Measurements from ENCODE around the gene OR5AL1.
"Not testable (repeated sequence)": the region's sequence is repeated elsewhere in the genome, so short reads cannot be mapped to it uniquely, and the experiment has no call there.

The OR5AL1 gene

DNA sequence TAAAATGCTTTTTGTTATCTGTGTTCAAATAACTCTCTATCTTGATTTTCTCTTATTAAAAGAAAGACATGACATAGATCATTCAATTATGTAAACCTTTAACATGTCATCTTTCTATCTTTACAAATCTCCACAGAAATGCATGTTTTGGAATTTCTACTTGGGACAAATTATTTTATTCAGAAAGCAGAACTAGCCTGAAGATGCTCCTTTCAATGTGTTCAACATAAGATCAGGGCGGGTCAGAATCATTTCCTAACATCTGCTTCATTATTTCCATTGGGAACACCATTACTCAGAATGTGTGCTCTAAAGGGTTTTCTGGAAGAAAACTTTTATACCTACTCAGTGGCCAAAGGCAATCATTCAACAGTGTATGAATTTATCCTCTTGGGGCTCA is at the start of gene OR5AL1:
Gene OR5AL1 (plus strand): TSS at position 301 of the 400 bp plus-strand sequence.
- DNase-seq = no peak

- DNase-seq = no peak
Measured at GRCh38 chr11:56375324-56375723, 37.2 kb upstream of the OR5AL1 start, which contains the start of gene OR8U1. Gene OR8U1 (plus strand): TSS chr11:56375624. CDS start chr11:56375624, 0 bp downstream.

GRCh38 chr11:56380120-56380519 is 32.4 kb upstream of the OR5AL1 start:
- DNase-seq = no peak

DNA sequence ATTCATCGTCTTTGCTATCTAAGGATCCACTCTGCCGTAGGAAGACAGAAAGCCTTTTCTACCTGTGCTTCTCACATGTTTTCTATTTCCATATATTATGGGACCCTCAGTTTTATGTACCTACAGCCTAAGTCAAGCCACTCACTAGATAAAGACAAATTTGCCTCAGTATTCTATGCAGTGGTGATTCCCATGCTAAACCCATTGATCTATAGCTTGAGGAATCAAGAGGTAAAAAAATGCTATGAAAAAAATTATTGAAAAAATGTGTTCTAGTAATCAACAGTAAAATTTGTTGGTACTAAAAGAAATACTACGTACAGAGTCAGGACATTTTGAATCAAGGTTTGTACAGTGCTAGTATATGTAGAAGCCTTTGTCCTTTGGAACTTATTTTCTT is 18.1 kb upstream of the OR5AL1 start:
- DNase-seq = no peak

- DNase-seq = no peak
Measured at GRCh38 chr11:56396047-56396446, 16.4 kb upstream of the OR5AL1 start.

DNA sequence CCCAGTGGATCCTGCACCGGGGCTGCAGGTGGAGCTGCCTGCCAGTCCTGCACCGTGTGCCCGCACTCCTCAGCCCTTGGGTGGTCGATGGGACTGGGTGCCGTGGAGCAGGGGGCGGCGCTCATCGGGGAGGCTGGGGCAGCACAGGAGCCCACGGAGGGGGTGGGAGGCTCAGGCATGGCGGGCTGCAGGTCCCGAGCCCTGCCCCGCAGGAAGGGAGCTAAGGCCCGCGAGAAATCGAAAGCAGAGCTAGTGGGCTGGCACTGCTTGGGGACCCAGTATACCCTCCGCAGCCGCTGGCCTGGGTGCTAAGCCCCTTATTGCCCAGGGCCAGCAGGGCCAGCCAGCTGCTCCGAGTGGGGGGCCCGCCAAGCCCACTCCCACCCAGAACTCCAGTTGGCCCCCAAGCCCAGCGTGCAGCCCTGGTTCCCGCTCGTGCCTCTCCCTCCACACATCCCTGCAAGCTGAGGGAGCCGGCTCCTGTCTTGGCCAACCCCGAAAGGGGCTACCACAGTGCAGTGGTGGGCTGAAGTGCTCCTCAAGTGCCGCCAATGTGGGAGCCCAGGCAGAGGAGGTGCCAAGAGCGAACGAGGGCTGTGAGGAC is 10.5 kb upstream of the OR5AL1 start:
- not testable (repeated sequence) for DNase-seq

DNA sequence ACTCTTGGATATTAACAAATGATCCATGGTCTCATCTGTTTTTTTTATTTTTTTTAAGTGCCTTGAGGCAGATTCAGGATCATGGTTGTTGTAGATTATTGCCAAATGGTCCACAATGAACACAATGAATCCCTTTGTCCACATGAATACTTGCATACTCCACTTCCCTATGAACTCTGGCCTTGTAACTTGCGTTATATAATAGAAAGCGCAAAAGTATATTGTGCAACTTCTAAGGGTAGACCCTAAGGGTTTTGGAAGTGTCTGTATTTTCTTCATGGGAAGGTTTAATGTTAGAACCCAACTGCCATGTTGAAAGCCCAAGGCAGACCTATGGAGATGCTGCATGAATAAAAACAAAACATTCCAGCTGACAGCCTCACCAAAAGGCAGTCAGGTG is 8.1 kb upstream of the OR5AL1 start:
- no peak for DNase-seq

GRCh38 chr11:56410801-56411200 is 1.7 kb upstream of the OR5AL1 start:
- no peak for DNase-seq

DNA sequence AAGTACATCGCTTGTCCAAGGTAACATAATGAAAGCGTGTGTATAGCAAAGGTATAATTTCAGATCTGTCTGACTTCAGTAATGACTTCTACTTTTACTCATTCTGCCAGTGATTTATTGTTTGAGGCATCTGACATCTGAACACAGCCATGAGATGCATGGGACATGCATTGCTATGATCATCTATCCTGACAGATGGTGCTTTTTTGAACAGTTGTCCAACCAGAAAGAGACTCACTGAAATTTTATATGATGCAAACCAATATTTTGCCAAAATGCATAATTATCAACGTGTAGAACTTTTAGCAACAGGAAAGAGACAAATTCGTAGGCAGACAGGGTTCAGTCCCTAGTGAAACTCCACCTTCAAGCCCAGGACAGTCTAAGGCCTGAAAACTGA is 41.0 kb downstream of the OR5AL1 start:
- DNase-seq = no peak

DNA sequence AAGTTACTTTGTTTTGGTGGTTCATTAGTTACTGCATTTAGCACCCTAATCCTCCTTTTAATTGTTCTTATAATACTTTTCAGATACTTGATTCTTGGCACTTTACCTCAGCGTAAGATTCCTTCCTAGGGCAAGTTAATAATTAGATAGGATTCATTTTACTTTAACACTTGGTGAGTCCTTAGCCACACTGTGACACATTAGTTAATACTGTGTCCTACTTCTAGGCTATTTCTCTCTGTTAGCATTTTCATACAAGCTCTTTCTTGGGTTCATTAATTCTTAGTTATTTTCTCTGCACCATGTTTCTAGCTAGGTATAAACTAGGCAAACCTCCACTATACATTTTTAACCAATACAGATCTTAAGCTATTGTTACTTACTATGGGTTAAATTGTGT is 44.6 kb downstream of the OR5AL1 start:
- no peak for DNase-seq
